GM12892 (cell line): ENCODE data around the gene CADM1.

Experiments
- POLR2A ChIP-seq: IDR thresholded peaks from 2 replicates; pipeline ENCODE4 v1.6.1; 2011; ENCODE audit warnings: low read depth, low read length, control low read depth
- POLR2AphosphoS5 ChIP-seq: IDR thresholded peaks from 2 replicates; pipeline ENCODE4 v1.6.1; 2011; ENCODE audit warnings: low read depth, low read length, control low read depth
- TAF1 ChIP-seq: IDR thresholded peaks from 2 replicates; pipeline ENCODE4 v1.6.1; 2011; ENCODE audit warnings: low read depth, mild to moderate bottlenecking, control low read depth, low read length, borderline replicate concordance

- TF ChIP-seq POLR2A (no peak), POLR2AphosphoS5 (no peak), TAF1 (no peak)
These were observed 246.0 kb downstream of the CADM1 start for GRCh38 chr11:115258216-115258615.
